H1 (cell line): ENCODE measurements around the gene DOK7. TPM values are rescaled to one million over a fixed set of nuclear protein-coding genes. Genes with fewer than 3 reads are reported as not detected.

Experiments used
- CTCF ChIP-seq, 3 experiments: IDR thresholded peaks; 1 replicate in 2 of 3; 2 replicates in 1 of 3; pipeline versions ENCODE4 v1.5.1 to v1.6.1; 2011; ENCODE audit warnings: low read length in 3 of 3, mild to moderate bottlenecking in 3 of 3, inconsistent platforms in 2 of 3, low read depth in 1 of 3, moderate library complexity in 1 of 3; ENCODE audit not compliant: insufficient read depth in 1 of 3; ENCODE audit errors: control extremely low read depth in 1 of 3
- KDM5A ChIP-seq: fragments of 200-600 bp; IDR thresholded peaks from 2 replicates; pipeline ENCODE4 v1.7.1; 2012; ENCODE audit warnings: mild to moderate bottlenecking, low read length, inconsistent platforms, mixed read lengths
- NRF1 ChIP-seq: IDR thresholded peaks from 2 replicates; pipeline ENCODE4 v1.6.1; 2011; ENCODE audit warnings: mild to moderate bottlenecking, low read depth, low read length, improper control_type of control experiment
- SIN3A ChIP-seq, 2 experiments: IDR thresholded peaks in 1 of 2; conservative IDR thresholded peaks in 1 of 2; 2 replicates each; pipeline ENCODE4 v1.6.1; 2011 to 2012; ENCODE audit warnings: low read length in 2 of 2, improper control_type of control experiment in 1 of 2, low read depth in 1 of 2, mild to moderate bottlenecking in 1 of 2
- SP4 ChIP-seq: IDR thresholded peaks from 2 replicates; pipeline ENCODE4 v1.6.1; 2012; ENCODE audit warnings: low read length, inconsistent platforms
- SRF ChIP-seq: IDR thresholded peaks from 2 replicates; pipeline ENCODE4 v1.6.1; 2011; ENCODE audit warnings: mild to moderate bottlenecking, low read depth, low read length, moderate library complexity
- TCF12 ChIP-seq: IDR thresholded peaks from 2 replicates; pipeline ENCODE4 v1.6.1; 2011; ENCODE audit warnings: low read depth, mild to moderate bottlenecking, low read length
- YY1 ChIP-seq: IDR thresholded peaks from 2 replicates; pipeline ENCODE4 v1.6.1; 2011; ENCODE audit warnings: low read depth, mild to moderate bottlenecking, low read length
- polyA plus RNA-seq, 7 experiments: library from polyadenylated mRNA; depleted of rRNA in 3 of 7; stranded (reverse) in 5 of 7; unstranded in 2 of 7; fragments of >200 nt in 5 of 7; fragments of 200-250 nt in 2 of 7; gene quantifications; 1 replicate in 5 of 7; 2 replicates in 1 of 7; 4 replicates in 1 of 7; pipeline versions ENCODE4 v1.2.1 to v1.2.3, GENCODE V29; 2011 to 2013; ENCODE audit warnings: missing spikeins in 2 of 7, mixed read lengths in 2 of 7
- total RNA-seq: library from RNA; stranded (reverse); fragmentation: NEBNext Ultra II Directional; extraction: Animal tissue kit (Norgen Biotek cat#: 25700); gene quantifications from 2 replicates; pipeline ENCODE4 v1.2.1, GENCODE V29; 2021

DOK7 gene
- total and polyA plus RNA-seq, 2 of the 8 experiments (the other 6 are each of a cell fraction or from before 2014, with no cell fraction given): 0.32 TPM; not detected in 1

DNA sequence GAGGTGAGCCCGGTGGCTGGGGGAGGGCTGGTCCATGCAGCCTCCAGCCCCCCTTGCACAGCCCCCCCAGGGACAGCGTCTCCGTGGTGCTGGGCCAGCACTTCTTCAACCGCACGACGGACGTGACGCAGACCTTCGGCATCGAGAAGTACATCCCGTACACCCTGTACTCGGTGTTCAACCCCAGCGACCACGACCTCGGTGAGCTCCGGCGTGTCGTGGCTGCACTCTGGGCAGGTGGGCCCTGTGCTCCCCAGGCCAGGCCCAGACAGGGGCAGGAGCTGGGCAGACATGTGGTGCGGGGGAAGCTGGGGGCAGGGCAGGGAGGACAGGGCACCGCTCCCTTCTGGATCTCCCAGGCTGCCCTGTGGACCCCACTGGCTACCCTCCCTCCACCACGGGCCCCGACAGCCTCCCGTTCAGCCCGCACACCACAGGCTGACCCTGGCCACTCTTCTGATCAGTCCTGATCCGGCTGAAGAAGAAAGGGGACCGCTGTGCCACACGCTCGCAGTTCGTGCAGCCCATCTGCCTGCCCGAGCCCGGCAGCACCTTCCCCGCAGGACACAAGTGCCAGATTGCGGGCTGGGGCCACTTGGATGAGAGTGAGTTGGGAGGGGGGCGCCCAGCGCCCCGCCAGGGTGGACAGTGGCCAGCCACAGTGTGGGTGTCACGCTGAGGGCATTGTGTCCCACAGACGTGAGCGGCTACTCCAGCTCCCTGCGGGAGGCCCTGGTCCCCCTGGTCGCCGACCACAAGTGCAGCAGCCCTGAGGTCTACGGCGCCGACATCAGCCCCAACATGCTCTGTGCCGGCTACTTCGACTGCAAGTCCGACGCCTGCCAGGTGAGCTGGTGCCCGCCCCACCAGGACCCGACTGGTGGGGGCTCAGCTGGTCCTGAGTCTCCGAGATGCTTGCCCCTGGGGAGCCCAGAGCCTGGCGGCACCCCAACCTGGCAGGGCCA is 15.4 kb upstream of the DOK7 start (continued):
- TF ChIP-seq SRF (no peak), SP4 (no peak), KDM5A (no peak), CTCF (IDR thresholded peaks at IDR 0.05; ENCODE audit: control extremely low read depth in 1 of 3, insufficient read depth in 1 of 3, low read depth in 1 of 3, low read length in 3 of 3) (no peak), TCF12 (no peak), NRF1 (no peak), SIN3A (conservative IDR thresholded peaks at IDR 0.05 in 1 of 2, IDR thresholded peaks at IDR 0.05 in 1 of 2; ENCODE audit: low read depth in 1 of 2, low read length in 2 of 2) (no peak), YY1 (no peak)
